ENCODE measurements around the gene PAX2.

PAX2 gene

GRCh38 chr10:100873146-100873826 is 127.9 kb downstream of the PAX2 start:
- Histone ChIP-seq H3K36me3 (ENCODE audit: control insufficient read depth, low read depth, low read length) (no peaks in the 10 kb centered on the region), H3K9me3 (ENCODE audit: control insufficient read depth, low read depth, low read length) (no peaks in the 10 kb centered on the region), H3K27ac (ENCODE audit: low read length) (no peak overlapping the region), H3K4me3 (ENCODE audit: low read length) (no peak overlapping the region), H3K4me1 (ENCODE audit: control insufficient read depth, low read depth, low read length) (peaks cover 8% of the 10 kb centered on the region), H3K27me3 (ENCODE audit: control insufficient read depth, insufficient read depth, low read length) (peaks cover 43% of the 10 kb centered on the region), H3K9ac (ENCODE audit: low read length) (no peak overlapping the region)

- Histone ChIP-seq H3K9ac (ENCODE audit: low read length) (no peak overlapping the region), H3K27me3 (ENCODE audit: control insufficient read depth, insufficient read depth, low read length) (peaks cover 45% of the 10 kb centered on the region), H3K9me3 (ENCODE audit: control insufficient read depth, low read depth, low read length) (no peaks in the 10 kb centered on the region), H3K36me3 (ENCODE audit: control insufficient read depth, low read depth, low read length) (no peaks in the 10 kb centered on the region), H3K4me3 (ENCODE audit: low read length) (no peak overlapping the region), H3K4me1 (ENCODE audit: control insufficient read depth, low read depth, low read length) (peaks cover 8% of the 10 kb centered on the region), H3K27ac (ENCODE audit: low read length) (no peak overlapping the region)
Measured at GRCh38 chr10:100873827-100874326, 128.5 kb downstream of the PAX2 start.

- H3K4me3 ChIP-seq (ENCODE audit: low read length): no peak overlapping the region
- H3K36me3 ChIP-seq (ENCODE audit: control insufficient read depth, low read depth, low read length): no peaks in the 10 kb centered on the region
- H3K27me3 ChIP-seq (ENCODE audit: control insufficient read depth, insufficient read depth, low read length): peaks cover 42% of the 10 kb centered on the region
- H3K9me3 ChIP-seq (ENCODE audit: control insufficient read depth, low read depth, low read length): no peaks in the 10 kb centered on the region
- no peak overlapping the region for H3K27ac ChIP-seq (ENCODE audit: low read length)
- peaks cover 8% of the 10 kb centered on the region for H3K4me1 ChIP-seq (ENCODE audit: control insufficient read depth, low read depth, low read length)
- H3K9ac ChIP-seq (ENCODE audit: low read length): no peak overlapping the region
Measured at GRCh38 chr10:100874702-100875483, 129.5 kb downstream of the PAX2 start.

GRCh38 chr10:100875484-100876166 is 130.2 kb downstream of the PAX2 start:
- H3K9ac ChIP-seq (ENCODE audit: low read length): no peak overlapping the region
- H3K4me1 ChIP-seq (ENCODE audit: control insufficient read depth, low read depth, low read length): peaks cover 8% of the 10 kb centered on the region
- peaks cover 42% of the 10 kb centered on the region for H3K27me3 ChIP-seq (ENCODE audit: control insufficient read depth, insufficient read depth, low read length)
- no peak overlapping the region for H3K27ac ChIP-seq (ENCODE audit: low read length)
- H3K4me3 ChIP-seq (ENCODE audit: low read length): no peak overlapping the region
- H3K9me3 ChIP-seq (ENCODE audit: control insufficient read depth, low read depth, low read length): no peaks in the 10 kb centered on the region
- H3K36me3 ChIP-seq (ENCODE audit: control insufficient read depth, low read depth, low read length): no peaks in the 10 kb centered on the region

GRCh38 chr10:100876585-100877460 is 131.4 kb downstream of the PAX2 start:
- H3K9me3 ChIP-seq (ENCODE audit: control insufficient read depth, low read depth, low read length): no peaks in the 10 kb centered on the region
- peaks cover 8% of the 10 kb centered on the region for H3K4me1 ChIP-seq (ENCODE audit: control insufficient read depth, low read depth, low read length)
- peaks cover 39% of the 10 kb centered on the region for H3K27me3 ChIP-seq (ENCODE audit: control insufficient read depth, insufficient read depth, low read length)
- no peak overlapping the region for H3K9ac ChIP-seq (ENCODE audit: low read length)
- no peaks in the 10 kb centered on the region for H3K36me3 ChIP-seq (ENCODE audit: control insufficient read depth, low read depth, low read length)
- no peak overlapping the region for H3K27ac ChIP-seq (ENCODE audit: low read length)
- H3K4me3 ChIP-seq (ENCODE audit: low read length): no peak overlapping the region

GRCh38 chr10:100877461-100877850 is 132.1 kb downstream of the PAX2 start:
- Histone ChIP-seq H3K9ac (ENCODE audit: low read length) (no peak overlapping the region), H3K4me1 (ENCODE audit: control insufficient read depth, low read depth, low read length) (peaks cover 8% of the 10 kb centered on the region), H3K27me3 (ENCODE audit: control insufficient read depth, insufficient read depth, low read length) (peaks cover 39% of the 10 kb centered on the region)

GRCh38 chr10:100878291-100878910 is 133.0 kb downstream of the PAX2 start:
- peaks cover 8% of the 10 kb centered on the region for H3K4me1 ChIP-seq (ENCODE audit: control insufficient read depth, low read depth, low read length)
- H3K4me3 ChIP-seq (ENCODE audit: low read length): no peak overlapping the region
- no peak overlapping the region for H3K27ac ChIP-seq (ENCODE audit: low read length)
- H3K9me3 ChIP-seq (ENCODE audit: control insufficient read depth, low read depth, low read length): no peaks in the 10 kb centered on the region
- H3K36me3 ChIP-seq (ENCODE audit: control insufficient read depth, low read depth, low read length): no peaks in the 10 kb centered on the region
- no peak overlapping the region for H3K9ac ChIP-seq (ENCODE audit: low read length)
- peaks cover 30% of the 10 kb centered on the region for H3K27me3 ChIP-seq (ENCODE audit: control insufficient read depth, insufficient read depth, low read length)

More at GRCh38 chr10:100877461-100877850, 132.1 kb downstream of the PAX2 start:
- no peak overlapping the region for H3K4me3 ChIP-seq (ENCODE audit: low read length)
- no peaks in the 10 kb centered on the region for H3K36me3 ChIP-seq (ENCODE audit: control insufficient read depth, low read depth, low read length)
- H3K9me3 ChIP-seq (ENCODE audit: control insufficient read depth, low read depth, low read length): no peaks in the 10 kb centered on the region
- H3K27ac ChIP-seq (ENCODE audit: low read length): no peak overlapping the region
